T-helper 1 cell treated with Interleukin-12 subunit alpha and Interleukin-12 subunit beta and Interleukin-4 antibody, amounts not matched to agents 30 ng/mL and 1 ng/mL, for 36 hours (primary cell): ENCODE results near the gene LTF. TPM values are rescaled to one million over a fixed set of nuclear protein-coding genes. Genes with fewer than 3 reads are reported as not detected.
"Not testable (repeated sequence)": the region's sequence is repeated elsewhere in the genome, so short reads cannot be mapped to it uniquely, and the experiment has no call there.

Source experiments
- intact Hi-C: fragments of 100-400 bp; cut with micrococcal nuclease; formaldehyde crosslinking; loops from one replicate; pipeline ENCODE4 v1.15.1; 2024
- total RNA-seq: library from RNA; stranded (reverse); gene quantifications from 2 replicates; pipeline ENCODE4 v1.2.3, GENCODE V29; 2022

Gene LTF
- total RNA-seq, 1 donor from 2014 or later, result not detected

- intact Hi-C loops, result no loop called here
These were observed 47.7 kb downstream of the LTF start for GRCh38 chr3:46416811-46417510.

- intact Hi-C loops, result no loop called here
These were observed 48.4 kb downstream of the LTF start for GRCh38 chr3:46416125-46416810.

GRCh38 chr3:46414739-46415138, 50.0 kb downstream of the LTF start:
- intact Hi-C loops, result no loop called here

- intact Hi-C loops, result no loop called here
These were observed 50.8 kb downstream of the LTF start for GRCh38 chr3:46413951-46414350.

- intact Hi-C loops, result no loop called here
These were observed 51.9 kb downstream of the LTF start for GRCh38 chr3:46412786-46413298.

GRCh38 chr3:46411271-46411670, 53.4 kb downstream of the LTF start:
- intact Hi-C loops, result no loop called here

GRCh38 chr3:46410669-46411068, 54.0 kb downstream of the LTF start:
- intact Hi-C loops, result no loop called here

- intact Hi-C loops, result no loop called here
These were observed 54.8 kb downstream of the LTF start for GRCh38 chr3:46409739-46410489.

- intact Hi-C loops, result no loop called here
These were observed 55.9 kb downstream of the LTF start for GRCh38 chr3:46408853-46409252.

- intact Hi-C loops, result loop anchor here (1.0 kb wide), 3 partner anchors 34 to 567 kb away; no protein-coding TSS in a partner anchor
These were observed 56.7 kb downstream of the LTF start for GRCh38 chr3:46407970-46408369.

- intact Hi-C loops, result loop anchor here (1.0 kb wide), 3 partner anchors 35 to 566 kb away; no protein-coding TSS in a partner anchor
These were observed 57.7 kb downstream of the LTF start, which contains the start of the genes CCR5AS and CCRL2 for GRCh38 chr3:46406788-46407611. CCR5AS (minus strand) TSS chr3:46407066. CCRL2 (plus strand) TSS chr3:46407259; CDS start chr3:46408080, 821 bp downstream.

- intact Hi-C loops, result no loop called here
These were observed 58.3 kb downstream of the LTF start for GRCh38 chr3:46406443-46406787.

- intact Hi-C loops, result no loop called here
These were observed 59.2 kb downstream of the LTF start for GRCh38 chr3:46405301-46406019.

GRCh38 chr3:46402902-46403301, 61.8 kb downstream of the LTF start:
- intact Hi-C loops, result not testable (repeated sequence)

GRCh38 chr3:46401579-46401978, 63.1 kb downstream of the LTF start:
- intact Hi-C loops, result no loop called here

- intact Hi-C loops, result no loop called here
These were observed 63.9 kb downstream of the LTF start for GRCh38 chr3:46400846-46401245.

- intact Hi-C loops, result no loop called here
These were observed 64.5 kb downstream of the LTF start for GRCh38 chr3:46400000-46400734.

- intact Hi-C loops, result no loop called here
These were observed 65.1 kb downstream of the LTF start for GRCh38 chr3:46399557-46399956.

- intact Hi-C loops, result no loop called here
These were observed 65.6 kb downstream of the LTF start for GRCh38 chr3:46399098-46399497.
